Measurements from ENCODE around the gene C1orf21.

The C1orf21 gene

GRCh38 chr1:184509105-184509504, 122.3 kb downstream of the C1orf21 start:
- DNase-seq (ENCODE audit: low read depth) = no peak
- no peak overlapping the region for H3K4me3 ChIP-seq (ENCODE audit: control insufficient read depth, low read depth, low read length)
- TF ChIP-seq CTCF (IDR thresholded peaks at IDR 0.05; ENCODE audit: control insufficient read depth, insufficient read depth, low read depth, low read length, missing control alignments) = no peak

- no peak for TF ChIP-seq CTCF (IDR thresholded peaks at IDR 0.05; ENCODE audit: control insufficient read depth, insufficient read depth, low read depth, low read length, missing control alignments)
These were observed 123.3 kb downstream of the C1orf21 start for GRCh38 chr1:184510110-184510509.

GRCh38 chr1:184512724-184513123, 125.9 kb downstream of the C1orf21 start:
- no peak overlapping the region for H3K4me3 ChIP-seq (ENCODE audit: control insufficient read depth, low read depth, low read length)
- no peak for TF ChIP-seq CTCF (IDR thresholded peaks at IDR 0.05; ENCODE audit: control insufficient read depth, insufficient read depth, low read depth, low read length, missing control alignments)
- no peak for DNase-seq (ENCODE audit: low read depth)

More at GRCh38 chr1:184510110-184510509, 123.3 kb downstream of the C1orf21 start:
- H3K4me3 ChIP-seq (ENCODE audit: control insufficient read depth, low read depth, low read length) = no peak overlapping the region
- DNase-seq (ENCODE audit: low read depth) = no peak

GRCh38 chr1:184513421-184513820, 126.6 kb downstream of the C1orf21 start:
- H3K4me3 ChIP-seq (ENCODE audit: control insufficient read depth, low read depth, low read length) = no peak overlapping the region
- no peak for DNase-seq (ENCODE audit: low read depth)
- TF ChIP-seq CTCF (IDR thresholded peaks at IDR 0.05; ENCODE audit: control insufficient read depth, insufficient read depth, low read depth, low read length, missing control alignments) = no peak

- no peak for DNase-seq (ENCODE audit: low read depth)
- TF ChIP-seq CTCF (IDR thresholded peaks at IDR 0.05; ENCODE audit: control insufficient read depth, insufficient read depth, low read depth, low read length, missing control alignments) = no peak
- no peak overlapping the region for H3K4me3 ChIP-seq (ENCODE audit: control insufficient read depth, low read depth, low read length)
These were observed 127.1 kb downstream of the C1orf21 start for GRCh38 chr1:184513966-184514365.

GRCh38 chr1:184514447-184514846, 127.6 kb downstream of the C1orf21 start:
- DNase-seq (ENCODE audit: low read depth) = no peak
- TF ChIP-seq CTCF (IDR thresholded peaks at IDR 0.05; ENCODE audit: control insufficient read depth, insufficient read depth, low read depth, low read length, missing control alignments) = no peak
- no peak overlapping the region for H3K4me3 ChIP-seq (ENCODE audit: control insufficient read depth, low read depth, low read length)

GRCh38 chr1:184517130-184517529, 130.3 kb downstream of the C1orf21 start:
- no peak for TF ChIP-seq CTCF (IDR thresholded peaks at IDR 0.05; ENCODE audit: control insufficient read depth, insufficient read depth, low read depth, low read length, missing control alignments)
- no peak for DNase-seq (ENCODE audit: low read depth)
- H3K4me3 ChIP-seq (ENCODE audit: control insufficient read depth, low read depth, low read length) = no peak overlapping the region
